ENCODE measurements around the gene ZNF837.

DNA sequence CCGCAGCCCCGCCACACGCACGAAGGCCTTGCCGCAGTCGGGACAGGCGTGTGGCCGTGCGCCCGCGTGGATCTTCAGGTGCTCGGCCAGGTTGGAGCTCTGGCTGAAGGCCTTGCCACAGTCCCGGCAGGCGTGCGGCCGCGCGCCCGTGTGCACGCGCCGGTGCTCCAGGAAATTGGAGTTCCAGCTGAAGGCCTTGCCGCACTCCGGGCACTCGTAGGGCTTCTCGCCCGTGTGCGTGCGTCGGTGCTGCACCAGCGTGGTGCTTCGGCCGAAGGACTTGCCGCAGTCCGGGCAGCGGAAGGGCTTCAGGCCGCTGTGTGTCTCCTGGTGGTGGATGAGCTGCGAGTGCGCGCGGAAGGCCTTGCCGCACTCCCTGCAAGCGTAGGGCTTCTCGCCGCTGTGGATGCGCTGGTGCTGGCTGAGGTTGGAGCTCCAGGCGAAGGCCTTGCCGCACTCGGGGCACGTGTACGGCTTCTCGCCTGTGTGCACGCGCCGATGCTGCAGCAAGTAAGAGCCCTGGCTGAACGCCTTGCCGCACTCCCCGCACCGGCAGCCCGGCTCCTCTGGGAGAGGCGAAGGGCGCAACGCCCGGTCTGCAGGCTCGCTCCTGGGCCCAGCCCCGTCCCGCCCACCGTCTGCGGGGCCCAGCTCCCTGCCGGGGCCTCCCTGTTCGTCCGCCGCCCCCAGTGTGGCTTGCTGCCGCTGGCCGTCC, 23.9 kb downstream of the ZNF837 start:
- TF ChIP-seq CTCF (IDR thresholded peaks at IDR 0.05) (no peak), POLR2A (IDR thresholded peaks at IDR 0.05) (no peak)

Measured in breast epithelium (tissue), 3 donors.